Keratinocyte (primary cell): ENCODE measurements around the gene STK16.

ENCODE experiments used
- CTCF ChIP-seq, 3 experiments: IDR thresholded peaks in 1 of 3; conservative IDR thresholded peaks in 1 of 3; optimal IDR thresholded peaks in 1 of 3; 2 replicates in 2 of 3; 3 replicates in 1 of 3; pipeline versions ENCODE3 to v1.5.1; 2011; ENCODE audit warnings: low read length in 3 of 3, mild to moderate bottlenecking in 3 of 3, moderate library complexity in 2 of 3, control low read depth in 1 of 3, inconsistent platforms in 1 of 3; ENCODE audit not compliant: insufficient read depth in 2 of 3; ENCODE audit errors: extremely low read depth in 1 of 3
- EZH2 ChIP-seq: IDR thresholded peaks from one replicate; pipeline ENCODE4 v1.6.1; 2012; ENCODE audit warnings: inconsistent platforms, mild to moderate bottlenecking, low read length, moderate library complexity

- TF ChIP-seq EZH2 (no peak), CTCF (optimal IDR thresholded peaks at IDR 0.05 in 1 of 3, IDR thresholded peaks at IDR 0.05 in 1 of 3, conservative IDR thresholded peaks at IDR 0.05 in 1 of 3; ENCODE audit: extremely low read depth in 1 of 3, insufficient read depth in 2 of 3, low read length in 3 of 3) (peak in 1 of 3 experiments; percentile 2)
Observed at GRCh38 chr2:219279916-219280516, 34.7 kb downstream of the STK16 start.
